Activated CD4-positive, alpha-beta T cell treated with anti-CD3 and anti-CD28 coated beads for 36 hours (primary cell): ENCODE results near the gene PIK3R5. TPM values are rescaled to one million over a fixed set of nuclear protein-coding genes. Genes with fewer than 3 reads are reported as not detected.

Experiments used
- ATAC-seq: fragments of 200-7000 bp; cut with Tn5 transposase; one replicate; pipeline ENCODE4 v1.10.0; 2021; ENCODE audit warnings: mild to moderate bottlenecking, moderate library complexity
- CTCF ChIA-PET: fragments of 350-600 bp; sonication (Branson Sonifier 250); formaldehyde crosslinking; loops from one replicate; lab custom pipeline; 2021; ENCODE audit warnings: antibody characterized with exemption; lab: Charles Lee
- POLR2A ChIA-PET: fragments of 350-600 bp; sonication (Branson Sonifier 250); formaldehyde crosslinking; loops from one replicate; lab custom pipeline; 2021; ENCODE audit warnings: antibody characterized with exemption, inconsistent platforms; lab: Charles Lee
- DNase-seq: peaks from one replicate; pipeline ENCODE4 v3.0.0-alpha.2; 2020
- H3K27ac Mint-ChIP-seq: one replicate; pipeline ENCODE4 v1.8.0; 2021; ENCODE audit warnings: mixed read lengths
- H3K27me3 Mint-ChIP-seq: one replicate; pipeline ENCODE4 v1.8.0; 2021; ENCODE audit warnings: mixed read lengths
- H3K36me3 Mint-ChIP-seq: one replicate; pipeline ENCODE4 v1.8.0; 2021; ENCODE audit warnings: low read depth, mixed read lengths
- H3K4me1 Mint-ChIP-seq: one replicate; pipeline ENCODE4 v1.8.0; 2021; ENCODE audit warnings: mixed read lengths
- H3K4me3 Mint-ChIP-seq: one replicate; pipeline ENCODE4 v1.8.0; 2021; ENCODE audit warnings: mild to moderate bottlenecking, moderate library complexity, mixed read lengths
- H3K9me3 Mint-ChIP-seq: one replicate; pipeline ENCODE4 v1.8.0; 2021; ENCODE audit warnings: low read depth, mixed read lengths
- intact Hi-C, 2 experiments: fragments of 100-400 bp; cut with DNase I in 1 of 2; cut with micrococcal nuclease in 1 of 2; formaldehyde crosslinking; loops; one replicate each; pipeline versions ENCODE4 v1.14.2 to v1.15.1; 2022 to 2024; cut with DNase I, micrococcal nuclease
- total RNA-seq, 2 experiments: library from RNA; stranded (reverse); gene quantifications; one replicate each; pipeline ENCODE4 v1.2.3, GENCODE V29; 2021

Gene PIK3R5
- total RNA-seq, 2 experiments from 2014 or later, result 20.4 to 29.2 TPM

DNA sequence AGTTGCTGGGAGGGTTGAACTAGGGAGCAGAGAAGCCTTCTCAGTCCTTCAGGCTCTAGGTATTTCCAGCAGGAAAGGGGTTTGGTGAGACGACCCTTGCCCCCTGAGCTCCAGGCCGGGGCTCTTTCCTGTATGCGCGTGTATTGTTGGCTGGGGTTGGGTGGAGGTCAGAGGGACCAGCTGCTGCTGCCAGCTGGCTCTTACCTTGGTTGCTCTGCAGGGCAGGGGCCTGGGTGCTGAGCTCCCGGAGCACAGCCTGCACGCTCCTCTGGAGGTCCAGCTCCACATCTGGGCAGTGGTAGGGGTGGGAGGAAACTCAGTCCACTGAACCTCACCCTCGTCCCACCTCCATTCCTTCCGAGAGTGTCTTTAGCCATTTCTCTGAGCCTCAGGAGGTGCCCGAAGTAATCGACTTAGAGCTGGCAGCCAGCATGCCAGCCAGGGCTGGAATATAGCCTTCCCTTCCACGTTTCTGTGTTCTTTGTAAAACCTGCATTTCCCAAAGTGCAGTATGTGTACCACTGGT is 126.0 kb downstream of the PIK3R5 start:
- ATAC-seq, result no peak
- no peaks in the 10 kb centered on the region for H3K9me3 Mint-ChIP-seq
- ChIA-PET CTCF (no interaction called here), POLR2A (no interaction called here)
- no peaks in the 10 kb centered on the region for H3K36me3 Mint-ChIP-seq
- intact Hi-C loops, result no loop called here
- DNase-seq, result no peak
- H3K4me3 Mint-ChIP-seq, result no peak overlapping the region
- no peaks in the 10 kb centered on the region for H3K4me1 Mint-ChIP-seq
- H3K27me3 Mint-ChIP-seq, result no peaks in the 10 kb centered on the region
- H3K27ac Mint-ChIP-seq, result no peak overlapping the region

DNA sequence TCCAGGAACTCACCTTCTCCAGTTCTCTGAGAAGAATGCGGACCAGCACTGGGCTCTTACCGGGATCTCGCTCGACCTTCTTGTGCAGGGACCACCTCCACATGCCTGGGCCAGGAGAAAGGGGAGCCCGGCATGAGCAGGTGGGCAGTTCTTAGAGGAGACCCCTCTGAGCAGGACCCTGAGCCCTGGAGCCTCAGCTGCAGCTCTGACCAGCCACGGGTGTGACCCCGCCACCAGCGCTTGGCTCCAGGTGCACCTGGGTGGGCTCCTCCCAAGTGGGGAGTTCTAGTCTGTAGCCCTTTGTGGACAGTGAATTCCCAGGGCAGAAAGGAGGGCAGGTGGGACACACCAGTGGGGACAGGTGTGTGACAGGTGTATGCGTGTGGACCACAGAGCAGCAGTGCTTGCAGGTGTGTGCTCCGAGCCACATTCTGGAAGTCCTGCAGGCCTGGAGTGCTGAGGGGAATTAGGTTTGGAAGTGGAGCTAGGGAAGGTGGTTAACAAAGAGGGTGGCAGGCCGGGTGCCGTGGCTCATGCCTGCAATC is 126.9 kb downstream of the PIK3R5 start:
- ChIA-PET CTCF (no interaction called here), POLR2A (no interaction called here)
- DNase-seq, result no peak
- Mint-ChIP-seq H3K36me3 (no peaks in the 10 kb centered on the region), H3K27me3 (no peaks in the 10 kb centered on the region), H3K27ac (no peak overlapping the region), H3K9me3 (no peaks in the 10 kb centered on the region), H3K4me1 (no peaks in the 10 kb centered on the region), H3K4me3 (no peak overlapping the region)
- no peak for ATAC-seq
- intact Hi-C loops, result no loop called here

DNA sequence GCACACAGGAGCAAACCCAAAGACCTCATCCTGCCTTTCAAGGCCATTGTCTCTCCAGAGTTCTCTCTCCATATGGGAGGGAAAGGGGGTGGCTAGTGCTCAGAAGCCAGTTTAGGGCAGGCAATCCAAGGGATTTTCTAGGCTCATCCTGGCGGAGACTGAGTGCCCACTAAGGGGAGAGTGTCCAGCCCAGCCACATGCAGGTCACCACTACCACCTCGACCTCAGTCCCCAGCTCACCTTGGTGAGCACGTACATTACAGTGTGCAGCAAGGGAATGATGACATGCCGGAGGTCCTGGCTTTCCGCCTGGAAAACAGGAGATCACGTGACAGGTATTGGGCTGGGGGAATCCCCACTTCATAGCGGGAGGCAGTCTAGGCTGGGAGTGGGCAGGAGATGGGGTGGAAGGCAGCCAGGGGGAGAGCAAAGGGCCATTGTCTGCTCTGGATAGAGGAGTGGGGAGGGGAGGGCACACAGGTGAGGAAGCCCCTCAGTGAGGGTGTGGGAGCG is 127.9 kb downstream of the PIK3R5 start:
- intact Hi-C loops, result no loop called here
- Mint-ChIP-seq H3K27me3 (no peaks in the 10 kb centered on the region), H3K4me1 (no peaks in the 10 kb centered on the region), H3K9me3 (no peaks in the 10 kb centered on the region), H3K36me3 (no peaks in the 10 kb centered on the region), H3K27ac (no peak overlapping the region), H3K4me3 (no peak overlapping the region)
- POLR2A ChIA-PET, result no interaction called here
- CTCF ChIA-PET, result no interaction called here
- ATAC-seq, result no peak
- DNase-seq, result no peak

DNA sequence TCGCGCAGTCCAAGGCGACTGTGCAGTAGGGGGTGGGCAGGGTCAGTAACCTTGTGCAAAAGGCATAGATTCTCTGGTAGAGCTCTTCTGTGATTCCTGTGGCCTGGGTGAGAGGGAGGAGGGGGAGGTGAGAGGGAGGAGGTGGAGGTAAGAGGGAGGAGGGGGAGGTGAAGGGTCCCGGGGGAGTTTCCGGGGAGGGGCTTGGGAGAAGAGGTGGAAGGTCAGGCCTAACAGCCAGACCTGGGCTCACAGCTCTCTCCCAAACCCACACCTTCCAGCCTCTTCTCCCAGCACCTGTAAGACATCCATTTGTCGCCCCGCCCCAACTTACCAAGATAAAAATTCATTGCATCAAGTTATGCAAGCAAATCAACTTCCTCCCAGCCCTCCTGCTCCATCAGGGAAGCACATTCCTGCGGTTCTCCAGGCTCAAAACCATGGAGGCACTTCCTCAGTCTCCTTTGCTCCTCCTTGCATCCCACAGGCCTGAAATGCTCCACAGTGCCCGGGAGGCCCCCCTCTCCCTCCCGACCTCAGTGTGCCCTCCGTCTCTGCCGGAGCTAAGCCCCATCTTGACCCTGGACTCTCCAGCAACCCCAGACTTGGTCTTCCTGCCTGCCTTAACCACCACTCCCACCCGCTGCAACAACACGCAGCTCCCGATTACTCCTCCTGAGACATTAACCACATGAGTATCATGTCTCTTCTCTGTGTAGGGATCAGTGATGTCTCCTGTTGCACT is 128.5 kb downstream of the PIK3R5 start:
- Mint-ChIP-seq H3K4me3 (no peak overlapping the region), H3K4me1 (no peaks in the 10 kb centered on the region), H3K9me3 (no peaks in the 10 kb centered on the region), H3K27me3 (no peaks in the 10 kb centered on the region), H3K27ac (no peak overlapping the region), H3K36me3 (no peaks in the 10 kb centered on the region)
- ATAC-seq (no peak), DNase-seq (no peak)
- ChIA-PET CTCF (interaction anchor here (0.6 to 0.9 kb wide), 2 partner anchors 58 to 91 kb away, joined by 3 read pairs; no protein-coding TSS in a partner anchor), POLR2A (no interaction called here)
- intact Hi-C loops, result no loop called here

DNA sequence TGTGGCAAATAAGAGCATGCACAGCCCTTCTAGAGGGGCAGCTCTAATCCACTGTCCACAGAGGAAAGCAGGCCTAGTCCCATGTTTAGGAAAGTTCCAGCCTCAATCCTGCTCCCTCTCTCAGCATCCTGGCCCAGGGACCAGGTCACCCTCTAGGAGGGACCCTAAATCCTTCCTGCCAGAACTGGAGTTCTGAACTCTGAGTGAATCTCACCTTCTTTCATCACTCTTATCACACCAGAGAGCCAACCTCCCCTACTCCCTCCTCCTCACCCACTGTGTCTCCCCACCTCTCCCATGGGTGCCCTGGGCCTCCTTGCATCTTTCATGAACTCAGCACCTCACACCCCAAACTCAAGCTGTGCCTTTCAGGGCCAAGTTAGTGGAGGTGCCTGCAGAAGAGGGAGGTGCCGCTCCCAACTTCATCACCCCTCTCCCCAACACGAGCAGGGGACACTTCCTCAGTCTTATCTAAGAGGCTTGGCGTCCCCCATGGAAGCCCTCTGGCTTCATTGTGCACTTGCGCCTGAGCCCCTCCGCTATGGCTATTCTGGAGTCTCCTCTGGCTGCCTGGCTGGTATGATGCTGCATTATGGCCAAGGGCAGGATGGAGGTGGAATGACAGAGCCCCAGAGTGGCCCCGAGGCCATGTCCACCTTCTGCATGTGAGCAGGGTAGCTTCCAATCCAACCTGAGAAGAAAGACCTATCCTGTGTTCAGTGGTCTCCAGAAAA is 129.7 kb downstream of the PIK3R5 start:
- Mint-ChIP-seq H3K27me3 (no peaks in the 10 kb centered on the region), H3K4me3 (no peak overlapping the region), H3K4me1 (no peaks in the 10 kb centered on the region), H3K27ac (no peak overlapping the region), H3K9me3 (no peaks in the 10 kb centered on the region), H3K36me3 (no peaks in the 10 kb centered on the region)
- intact Hi-C loops, result no loop called here
- ChIA-PET CTCF (interaction anchor here (0.6 kb wide), 1 partner anchor 611 kb away, joined by 3 read pairs; no protein-coding TSS in a partner anchor), POLR2A (no interaction called here)
- ATAC-seq (no peak), DNase-seq (no peak)

DNA sequence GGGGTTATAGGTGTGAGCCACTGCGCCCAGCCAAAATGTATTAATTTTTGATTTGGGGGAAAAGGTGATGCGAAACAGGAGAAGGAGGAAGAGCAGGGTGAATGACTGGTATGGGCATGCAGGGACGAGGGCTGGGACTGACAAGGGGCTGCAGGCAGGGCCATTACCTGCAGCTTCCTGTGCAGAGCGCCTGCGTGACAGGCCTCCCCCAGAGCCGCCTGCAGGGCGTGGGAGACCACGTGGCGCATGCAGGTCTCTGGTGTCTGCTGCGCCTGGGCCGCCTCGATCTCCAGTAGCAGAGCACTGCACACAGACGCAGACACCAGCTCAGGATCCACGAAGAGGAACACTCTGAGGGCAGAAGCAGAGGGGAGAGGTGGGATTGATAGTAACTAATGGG is 130.4 kb downstream of the PIK3R5 start:
- Mint-ChIP-seq H3K27ac (no peak overlapping the region), H3K9me3 (no peaks in the 10 kb centered on the region), H3K36me3 (no peaks in the 10 kb centered on the region), H3K4me3 (no peak overlapping the region), H3K4me1 (no peaks in the 10 kb centered on the region), H3K27me3 (no peaks in the 10 kb centered on the region)
- ATAC-seq (no peak), DNase-seq (no peak)
- intact Hi-C loops, result no loop called here
- ChIA-PET POLR2A (no interaction called here), CTCF (interaction anchor here (1.2 kb wide), 1 partner anchor 9 kb away, joined by 4 read pairs; no protein-coding TSS in a partner anchor)

DNA sequence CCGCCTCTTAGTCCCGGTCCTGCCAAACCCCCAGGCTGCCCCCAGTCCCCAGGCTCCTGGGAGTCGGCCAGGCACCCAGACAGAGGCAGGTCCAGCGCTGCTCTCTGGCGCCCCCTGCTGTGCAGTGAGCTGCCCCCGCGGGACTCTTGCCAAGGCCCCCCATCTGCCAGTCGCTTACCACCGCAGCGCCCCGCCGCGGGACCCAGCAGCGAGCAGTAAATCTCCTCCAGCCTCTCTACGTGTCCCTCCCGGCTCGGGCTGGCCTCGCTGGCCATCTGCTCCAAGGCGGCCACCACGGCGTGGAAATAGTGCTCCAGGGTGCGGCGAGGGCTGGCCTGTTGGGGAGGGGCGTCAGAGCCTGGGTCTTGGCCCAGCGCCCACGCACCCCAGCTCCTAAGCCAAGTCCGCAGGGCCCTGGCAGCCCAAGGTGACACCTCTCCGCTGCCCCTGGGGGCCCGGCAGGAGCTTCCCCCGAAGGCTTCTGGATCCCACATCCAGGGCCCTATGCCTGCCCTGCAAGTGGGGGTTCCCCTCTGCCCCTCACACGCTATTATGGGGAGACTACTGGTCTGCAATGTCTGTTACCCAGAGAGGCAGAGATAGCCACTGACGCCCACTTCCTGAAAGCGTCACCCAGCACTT is 132.7 kb downstream of the PIK3R5 start:
- CTCF ChIA-PET, result interaction anchor here (0.6 to 1.6 kb wide), 7 partner anchors 10 to 296 kb away, joined by 3 to 7 read pairs (median 4); no protein-coding TSS in a partner anchor
- ATAC-seq (peak; percentile 47), DNase-seq (peak; percentile 69)

DNA sequence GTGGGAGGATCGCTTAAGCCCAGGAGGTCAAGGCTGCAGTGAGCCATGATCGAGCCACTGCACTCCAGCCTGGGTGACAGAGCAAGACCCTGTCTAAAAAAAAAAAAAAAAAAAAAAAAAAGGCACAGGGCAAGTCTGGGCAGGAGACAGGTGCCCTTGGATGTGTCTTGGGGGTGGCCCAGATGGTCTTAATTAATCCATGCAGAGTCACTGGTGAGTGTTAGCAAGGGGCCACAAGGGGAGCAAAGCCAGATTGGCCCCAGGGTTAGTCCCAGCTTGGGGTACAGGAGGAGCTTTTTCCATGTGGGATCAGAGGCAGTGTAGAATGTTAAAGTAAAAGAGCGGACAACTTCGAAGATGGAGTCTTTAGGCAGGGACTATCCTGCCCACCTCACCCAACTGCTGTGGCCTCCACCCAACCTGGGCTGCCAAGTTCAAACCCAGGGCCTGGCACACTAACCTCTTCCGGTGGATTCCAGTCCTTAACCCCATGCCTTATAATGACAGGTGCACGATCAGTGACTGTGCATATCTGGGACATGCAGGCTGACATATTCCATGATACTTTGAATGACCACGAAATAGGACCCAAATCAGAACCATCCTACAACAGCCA is 134.2 kb downstream of the PIK3R5 start:
- Mint-ChIP-seq H3K27me3 (no peaks in the 10 kb centered on the region), H3K4me3 (no peak overlapping the region), H3K9me3 (no peaks in the 10 kb centered on the region), H3K36me3 (no peaks in the 10 kb centered on the region), H3K27ac (no peak overlapping the region), H3K4me1 (no peaks in the 10 kb centered on the region)
- POLR2A ChIA-PET, result no interaction called here
- no peak for DNase-seq
- no peak for ATAC-seq
- intact Hi-C loops, result no loop called here
- CTCF ChIA-PET, result interaction anchor here (0.8 to 1.2 kb wide), 2 partner anchors 86 to 349 kb away, joined by 3 read pairs; no protein-coding TSS in a partner anchor

More for the DNA sequence above, 132.7 kb downstream of the PIK3R5 start:
- POLR2A ChIA-PET, result interaction anchor here (0.6 kb wide), 1 partner anchor 41 kb away, joined by 3 read pairs; no protein-coding TSS in a partner anchor
- Mint-ChIP-seq H3K27ac (no peak overlapping the region), H3K36me3 (no peaks in the 10 kb centered on the region), H3K4me1 (no peaks in the 10 kb centered on the region), H3K4me3 (no peak overlapping the region), H3K27me3 (no peaks in the 10 kb centered on the region), H3K9me3 (no peaks in the 10 kb centered on the region)
- intact Hi-C loops, result no loop called here

DNA sequence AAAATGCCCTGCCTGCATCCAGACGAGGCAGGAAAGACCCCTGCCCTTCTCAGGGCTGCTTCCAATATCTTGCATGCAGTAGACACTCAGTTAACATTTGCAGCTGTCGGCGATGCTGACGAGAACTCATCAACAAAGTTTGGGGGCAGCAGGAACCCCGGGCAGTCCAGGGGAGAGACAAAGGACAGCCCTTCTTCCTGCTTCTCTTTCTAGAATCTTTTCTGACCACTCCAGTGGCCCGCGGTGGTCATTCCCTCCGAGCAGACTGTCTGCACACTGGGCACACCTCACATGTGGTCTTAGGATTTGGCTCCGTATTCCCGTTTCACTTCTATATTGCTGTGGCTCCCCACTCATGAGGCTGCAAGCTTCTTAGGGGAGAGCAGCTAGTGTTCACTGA is 135.4 kb downstream of the PIK3R5 start:
- Mint-ChIP-seq H3K36me3 (no peaks in the 10 kb centered on the region), H3K4me3 (no peak overlapping the region), H3K27ac (no peak overlapping the region), H3K27me3 (no peaks in the 10 kb centered on the region), H3K4me1 (no peaks in the 10 kb centered on the region), H3K9me3 (peaks cover under 1% of the 10 kb centered on the region)
- POLR2A ChIA-PET, result no interaction called here
- ATAC-seq (no peak), DNase-seq (no peak)
- CTCF ChIA-PET, result interaction anchor here (0.5 kb wide), 1 partner anchor 594 kb away, joined by 4 read pairs; no protein-coding TSS in a partner anchor
- intact Hi-C loops, result no loop called here

DNA sequence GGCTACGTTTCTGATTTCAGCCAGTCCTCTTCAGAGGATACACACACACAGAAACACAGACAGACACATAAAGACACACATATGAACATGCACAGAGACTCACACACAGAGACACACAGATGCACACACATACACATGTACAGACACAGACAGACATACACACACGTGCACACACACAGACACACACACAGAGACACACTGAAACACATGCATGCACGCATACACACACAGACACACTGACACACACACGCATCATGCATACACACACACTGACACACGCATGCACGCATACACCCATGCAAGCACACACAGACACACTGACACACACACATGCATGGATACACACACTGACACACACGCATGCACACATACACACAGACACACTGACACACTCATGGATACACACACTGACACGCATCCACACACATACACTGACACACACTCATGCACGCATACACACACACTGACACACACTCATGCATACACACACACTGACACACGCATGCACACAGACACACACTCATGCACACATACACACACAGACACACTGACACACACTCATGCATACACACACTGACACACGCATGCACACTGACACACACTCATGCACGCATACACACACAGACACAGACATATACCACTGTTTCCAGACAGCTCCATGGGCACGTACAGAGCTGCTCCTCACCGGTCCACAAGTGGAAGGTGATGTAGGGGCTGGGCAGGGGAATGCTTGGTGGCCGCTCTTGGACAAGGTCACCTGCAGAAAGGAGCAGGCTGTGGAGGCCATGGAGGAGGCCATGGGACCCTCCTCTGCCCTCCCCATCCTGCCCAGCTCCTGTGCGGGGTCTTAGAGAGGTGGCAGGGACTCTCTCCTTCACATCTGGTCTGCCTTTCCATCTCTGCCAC is 136.2 kb downstream of the PIK3R5 start:
- ChIA-PET POLR2A (no interaction called here), CTCF (interaction anchor here (0.5 kb wide), 1 partner anchor 595 kb away, joined by 4 read pairs; no protein-coding TSS in a partner anchor)
- ATAC-seq (no peak), DNase-seq (no peak)
- Mint-ChIP-seq H3K4me1 (no peaks in the 10 kb centered on the region), H3K36me3 (no peaks in the 10 kb centered on the region), H3K9me3 (peaks cover 7% of the 10 kb centered on the region), H3K4me3 (no peak overlapping the region), H3K27ac (no peak overlapping the region), H3K27me3 (no peaks in the 10 kb centered on the region)
- intact Hi-C loops, result no loop called here
